Transverse colon (tissue), 3 donors: Measurements from ENCODE around the gene DDX11.
"Not testable (repeated sequence)": the region's sequence is repeated elsewhere in the genome, so short reads cannot be mapped to it uniquely, and the experiment has no call there.

ENCODE experiments used
- EP300 ChIP-seq: sonication (generic); formaldehyde crosslinking; IDR thresholded peaks from one replicate; pipeline ENCODE4 v1.6.1; 2017; ENCODE audit warnings: antibody characterized with exemption, low read depth
- POLR2A ChIP-seq: fragments of 450-650 bp; IDR thresholded peaks from one replicate; pipeline ENCODE4 v1.6.1; 2016; ENCODE audit warnings: antibody characterized with exemption, mild to moderate bottlenecking, moderate library complexity
- TF ChIP-seq, protein P1 (sequence below), 5 experiments: fragments of 200-600 bp in 3 of 5; fragments of 450-650 bp in 2 of 5; sonication (generic) in 3 of 5; IDR thresholded peaks; 1 replicate in 2 of 5; 2 replicates in 3 of 5; pipeline ENCODE4 v1.5.1; 2016 to 2017; ENCODE audit warnings: antibody characterized with exemption in 5 of 5, inconsistent platforms in 3 of 5, mild to moderate bottlenecking in 2 of 5, moderate library complexity in 1 of 5

DNA sequence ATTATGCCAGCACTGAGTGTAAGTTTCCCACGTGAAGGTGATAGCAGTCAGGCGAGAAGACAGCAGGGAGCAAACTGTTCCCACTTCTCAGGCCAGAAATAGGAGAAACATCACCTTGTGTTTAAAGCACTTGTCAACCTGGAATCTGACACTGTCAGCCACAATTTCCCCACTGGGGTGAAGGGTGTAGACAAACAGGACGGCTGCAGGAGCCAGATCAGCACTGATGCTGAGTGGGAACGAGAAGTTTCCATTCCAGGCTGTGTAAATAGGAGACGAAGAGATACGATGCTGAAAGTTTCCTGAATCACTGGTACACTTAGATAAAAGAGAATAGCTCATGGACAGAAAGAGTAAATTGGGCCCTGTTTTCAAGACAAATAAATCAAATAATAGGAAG, 71.6 kb downstream of the DDX11 start:
- TF ChIP-seq, protein P1, sequence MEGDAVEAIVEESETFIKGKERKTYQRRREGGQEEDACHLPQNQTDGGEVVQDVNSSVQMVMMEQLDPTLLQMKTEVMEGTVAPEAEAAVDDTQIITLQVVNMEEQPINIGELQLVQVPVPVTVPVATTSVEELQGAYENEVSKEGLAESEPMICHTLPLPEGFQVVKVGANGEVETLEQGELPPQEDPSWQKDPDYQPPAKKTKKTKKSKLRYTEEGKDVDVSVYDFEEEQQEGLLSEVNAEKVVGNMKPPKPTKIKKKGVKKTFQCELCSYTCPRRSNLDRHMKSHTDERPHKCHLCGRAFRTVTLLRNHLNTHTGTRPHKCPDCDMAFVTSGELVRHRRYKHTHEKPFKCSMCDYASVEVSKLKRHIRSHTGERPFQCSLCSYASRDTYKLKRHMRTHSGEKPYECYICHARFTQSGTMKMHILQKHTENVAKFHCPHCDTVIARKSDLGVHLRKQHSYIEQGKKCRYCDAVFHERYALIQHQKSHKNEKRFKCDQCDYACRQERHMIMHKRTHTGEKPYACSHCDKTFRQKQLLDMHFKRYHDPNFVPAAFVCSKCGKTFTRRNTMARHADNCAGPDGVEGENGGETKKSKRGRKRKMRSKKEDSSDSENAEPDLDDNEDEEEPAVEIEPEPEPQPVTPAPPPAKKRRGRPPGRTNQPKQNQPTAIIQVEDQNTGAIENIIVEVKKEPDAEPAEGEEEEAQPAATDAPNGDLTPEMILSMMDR (IDR thresholded peaks at IDR 0.05), result not testable (repeated sequence)
- TF ChIP-seq EP300, POLR2A: not testable (repeated sequence)
